ENCODE measurements around the gene IRF2BP1. TPM values are rescaled to one million over a fixed set of nuclear protein-coding genes. Genes with fewer than 3 reads are reported as not detected.
A peak's percentile ranks its signal among the peaks of the same experiment; 100 is the strongest.

Gene IRF2BP1
- total and polyA plus RNA-seq, 5 donors from 2014 or later: 4.5 to 21.2 (median 5.6) TPM

DNA sequence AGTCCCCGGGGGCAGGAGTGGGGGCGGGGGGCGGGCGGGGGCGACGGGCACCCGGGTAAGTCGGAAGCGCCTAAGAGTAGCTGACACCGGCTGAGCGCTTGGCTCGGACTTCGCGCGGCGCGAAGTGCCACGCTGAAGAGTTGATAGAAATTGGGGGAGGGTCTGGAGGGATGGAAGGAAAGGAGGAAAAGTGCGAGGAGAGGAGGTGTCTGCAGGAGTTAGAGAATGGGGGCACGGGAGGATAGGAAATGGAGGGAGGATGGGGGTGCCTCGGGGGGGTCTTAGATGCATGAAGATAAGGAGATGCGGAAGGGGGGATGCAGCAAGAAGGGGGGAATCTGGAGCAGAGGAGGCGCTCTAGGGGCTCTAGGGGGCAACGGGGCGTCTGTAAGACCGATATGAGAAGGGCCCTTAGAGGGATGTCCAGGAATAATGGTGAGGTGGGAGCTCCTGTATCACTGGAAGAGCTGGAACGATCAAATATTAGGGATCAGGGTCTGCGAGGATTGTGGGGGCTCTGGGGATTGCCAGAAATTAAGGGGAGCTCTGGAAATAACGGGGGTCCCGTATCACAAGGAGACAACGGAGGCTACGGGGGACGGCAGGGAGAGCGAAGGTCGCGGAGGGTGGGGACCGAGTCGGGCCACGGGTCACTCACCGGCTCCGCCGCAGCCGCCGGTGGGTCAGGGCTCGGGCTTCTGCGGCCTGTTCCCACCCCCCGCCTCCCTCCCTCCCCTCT, 16.1 kb upstream of the IRF2BP1 start, which contains the start of gene MYPOP:
Gene MYPOP (minus strand): TSS at position 702 of the 739 bp plus-strand sequence. CDS start 840 bp downstream, outside the sequence.
- ATAC-seq (ENCODE audit: low read depth in 2 of 2): no peak

GRCh38 chr19:45901432-45901911, 15.5 kb upstream of the IRF2BP1 start:
- DNase-seq (peak in 1 of 3 donors; percentile 41), ATAC-seq (ENCODE audit: low read depth in 2 of 2) (no peak)
- Histone ChIP-seq H3K9me3 (ENCODE audit: control insufficient read depth in 2 of 2, low read length in 2 of 2) (no peaks in the 10 kb centered on the region), H3K4me1 (ENCODE audit: control insufficient read depth, insufficient read depth, low read length, poor library complexity, severe bottlenecking) (peaks cover 27% of the 10 kb centered on the region), H3K27me3 (ENCODE audit: control insufficient read depth, insufficient read depth, low read length) (no peaks in the 10 kb centered on the region), H3K36me3 (ENCODE audit: control insufficient read depth, insufficient read depth, low read length) (peaks cover 10% of the 10 kb centered on the region), H3K4me3 (ENCODE audit: low read depth, low read length) (no peak overlapping the region), H3K27ac (ENCODE audit: insufficient read depth, low read length, poor library complexity, severe bottlenecking) (no peak overlapping the region)
- Mint-ChIP-seq H3K36me3 (peaks cover 10% of the 10 kb centered on the region), H3K4me3 (peak overlapping the region in 3 of 4 donors; percentile 61 to 96 (median 63)), H3K9me3 (peaks cover 0 to 4% (median 0%) of the 10 kb centered on the region in 7 donors), H3K27ac (peak overlapping the region in 1 of 3 donors; percentile 93), H3K27me3 (peaks cover 6% of the 10 kb centered on the region), H3K4me1 (peaks cover 0 to 34% (median 16%) of the 10 kb centered on the region in 4 donors)

More for the DNA sequence above, 16.1 kb upstream of the IRF2BP1 start, which contains the start of gene MYPOP:
- Histone ChIP-seq H3K27me3 (ENCODE audit: control insufficient read depth, insufficient read depth, low read length) (no peaks in the 10 kb centered on the region), H3K4me1 (ENCODE audit: control insufficient read depth, insufficient read depth, low read length, poor library complexity, severe bottlenecking) (peaks cover 27% of the 10 kb centered on the region), H3K36me3 (ENCODE audit: control insufficient read depth, insufficient read depth, low read length) (peaks cover 10% of the 10 kb centered on the region), H3K4me3 (ENCODE audit: low read depth, low read length) (peak within 1 kb of the TSS; percentile 79), H3K9me3 (ENCODE audit: control insufficient read depth in 2 of 2, low read length in 2 of 2) (no peaks in the 10 kb centered on the region), H3K27ac (ENCODE audit: insufficient read depth, low read length, poor library complexity, severe bottlenecking) (peak within 1 kb of the TSS; percentile 85)
- H3K4me3 Mint-ChIP-seq: peak within 1 kb of the TSS; percentile 93 to 97 (median 96)
- H3K4me1 Mint-ChIP-seq: peaks cover 0 to 34% (median 16%) of the 10 kb centered on the region in 4 donors
- peaks cover 11% of the 10 kb centered on the region for H3K27me3 Mint-ChIP-seq
- H3K36me3 Mint-ChIP-seq: peaks cover 10% of the 10 kb centered on the region
- DNase-seq: peak in 1 of 3 donors; percentile 17
- H3K9me3 Mint-ChIP-seq: peaks cover 0 to 4% (median 0%) of the 10 kb centered on the region in 7 donors
- H3K27ac Mint-ChIP-seq: peak within 1 kb of the TSS; percentile 88 to 94 (median 93)

DNA sequence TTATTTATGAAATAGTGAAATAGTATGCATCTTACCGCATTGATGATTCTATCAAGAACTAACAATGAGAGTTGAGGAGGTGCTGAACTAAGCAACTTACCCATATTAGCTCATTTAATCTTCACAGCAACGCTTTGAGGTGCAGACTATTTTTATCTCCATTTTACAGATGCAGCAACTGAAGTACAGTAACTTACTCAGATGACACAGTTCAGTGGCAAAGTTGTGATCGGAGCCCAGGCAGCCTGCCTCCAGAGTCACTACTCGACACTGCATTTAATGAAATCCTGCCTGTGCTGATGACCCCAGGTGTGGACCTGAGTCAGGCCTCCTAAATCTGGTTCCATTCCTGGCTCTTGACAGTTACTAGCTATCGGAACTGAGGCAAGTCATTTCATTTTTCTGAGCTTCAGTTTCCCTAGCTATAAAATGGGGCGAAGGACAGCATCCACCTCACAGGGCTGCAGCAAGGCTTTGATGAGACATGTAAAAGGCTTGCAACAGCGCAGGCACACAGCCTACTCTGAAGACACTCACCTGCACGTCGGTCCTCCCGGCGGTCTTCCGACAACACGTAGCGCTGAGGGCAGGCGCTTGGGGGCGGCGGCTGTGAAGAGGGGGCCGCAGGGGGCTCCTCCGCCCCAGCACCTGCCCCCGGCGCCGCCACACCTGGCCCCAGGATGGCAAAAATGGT, 14.9 kb upstream of the IRF2BP1 start:
- Mint-ChIP-seq H3K4me1 (peaks cover 0 to 34% (median 16%) of the 10 kb centered on the region in 4 donors), H3K27me3 (peaks cover 4% of the 10 kb centered on the region), H3K27ac (no peak overlapping the region), H3K36me3 (peaks cover 10% of the 10 kb centered on the region), H3K9me3 (peaks cover 0 to 3% (median 0%) of the 10 kb centered on the region in 7 donors), H3K4me3 (peak overlapping the region; percentile 62 to 75 (median 70))
- no peak for ATAC-seq (ENCODE audit: low read depth in 2 of 2)
- Histone ChIP-seq H3K9me3 (ENCODE audit: control insufficient read depth in 2 of 2, low read length in 2 of 2) (no peaks in the 10 kb centered on the region), H3K4me3 (ENCODE audit: low read depth, low read length) (peak overlapping the region; percentile 18), H3K27me3 (ENCODE audit: control insufficient read depth, insufficient read depth, low read length) (no peaks in the 10 kb centered on the region), H3K36me3 (ENCODE audit: control insufficient read depth, insufficient read depth, low read length) (peaks cover 10% of the 10 kb centered on the region), H3K4me1 (ENCODE audit: control insufficient read depth, insufficient read depth, low read length, poor library complexity, severe bottlenecking) (peaks cover 27% of the 10 kb centered on the region), H3K27ac (ENCODE audit: insufficient read depth, low read length, poor library complexity, severe bottlenecking) (no peak overlapping the region)
- no peak for DNase-seq

DNA sequence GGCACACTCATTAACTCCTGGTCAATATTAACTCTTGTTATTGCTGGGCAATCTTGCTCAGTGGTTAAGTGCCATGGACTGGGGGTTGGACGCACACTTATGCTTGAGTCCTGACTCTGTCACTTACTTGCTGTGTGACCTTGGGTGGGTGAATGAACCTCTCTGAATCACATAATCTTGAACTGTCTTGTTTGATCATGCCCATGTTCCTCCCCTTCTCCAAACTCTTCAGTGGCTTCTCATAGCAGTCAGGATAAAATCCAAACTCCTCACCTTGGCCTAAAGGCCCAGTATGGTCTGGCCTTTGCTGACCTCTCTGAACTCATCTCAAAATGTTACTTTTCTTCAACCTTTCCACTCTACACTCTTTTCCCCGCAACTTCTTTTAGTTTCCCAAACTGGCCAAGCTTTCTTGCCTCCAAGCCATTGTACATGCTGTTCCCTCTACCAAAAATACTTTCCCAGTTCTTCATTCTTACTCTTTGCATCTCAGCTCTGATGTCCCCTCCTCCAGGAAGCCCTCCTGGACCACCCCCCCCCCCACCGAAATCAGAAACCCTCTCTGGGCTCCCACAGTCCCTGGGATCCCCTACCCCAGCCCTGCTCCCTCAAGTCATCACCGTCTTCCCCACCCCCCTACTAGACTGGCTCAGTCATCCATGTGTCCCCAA, 14.1 kb upstream of the IRF2BP1 start:
- H3K36me3 Mint-ChIP-seq: peaks cover 17% of the 10 kb centered on the region
- peaks cover 0 to 35% (median 16%) of the 10 kb centered on the region in 4 donors for H3K4me1 Mint-ChIP-seq
- H3K27ac Mint-ChIP-seq: peak overlapping the region in 1 of 3 donors; percentile 23
- peaks cover 4% of the 10 kb centered on the region for H3K27me3 Mint-ChIP-seq
- no peaks in the 10 kb centered on the region for H3K9me3 ChIP-seq (ENCODE audit: control insufficient read depth in 2 of 2, low read length in 2 of 2)
- H3K27me3 ChIP-seq (ENCODE audit: control insufficient read depth, insufficient read depth, low read length): no peaks in the 10 kb centered on the region
- H3K27ac ChIP-seq (ENCODE audit: insufficient read depth, low read length, poor library complexity, severe bottlenecking): no peak overlapping the region
- H3K4me3 Mint-ChIP-seq: peak overlapping the region; percentile 35 to 71 (median 65)
- no peak overlapping the region for H3K4me3 ChIP-seq (ENCODE audit: low read depth, low read length)
- no peak for ATAC-seq (ENCODE audit: low read depth in 2 of 2)
- H3K36me3 ChIP-seq (ENCODE audit: control insufficient read depth, insufficient read depth, low read length): peaks cover 15% of the 10 kb centered on the region
- peaks cover 27% of the 10 kb centered on the region for H3K4me1 ChIP-seq (ENCODE audit: control insufficient read depth, insufficient read depth, low read length, poor library complexity, severe bottlenecking)
- no peak for DNase-seq
- H3K9me3 Mint-ChIP-seq: peaks cover 0 to 3% (median 0%) of the 10 kb centered on the region in 7 donors

GRCh38 chr19:45899253-45899652, 13.3 kb upstream of the IRF2BP1 start:
- Histone ChIP-seq H3K4me3 (ENCODE audit: low read depth, low read length) (no peak overlapping the region), H3K9me3 (ENCODE audit: control insufficient read depth in 2 of 2, low read length in 2 of 2) (no peaks in the 10 kb centered on the region), H3K4me1 (ENCODE audit: control insufficient read depth, insufficient read depth, low read length, poor library complexity, severe bottlenecking) (peaks cover 27% of the 10 kb centered on the region), H3K27me3 (ENCODE audit: control insufficient read depth, insufficient read depth, low read length) (no peaks in the 10 kb centered on the region), H3K36me3 (ENCODE audit: control insufficient read depth, insufficient read depth, low read length) (peaks cover 17% of the 10 kb centered on the region), H3K27ac (ENCODE audit: insufficient read depth, low read length, poor library complexity, severe bottlenecking) (no peak overlapping the region)
- Mint-ChIP-seq H3K4me1 (peaks cover 0 to 39% (median 16%) of the 10 kb centered on the region in 4 donors), H3K27ac (peak overlapping the region in 1 of 3 donors; percentile 35), H3K36me3 (peaks cover 20% of the 10 kb centered on the region), H3K27me3 (peaks cover 4% of the 10 kb centered on the region), H3K9me3 (peaks cover 0 to 3% (median 0%) of the 10 kb centered on the region in 7 donors), H3K4me3 (peak overlapping the region in 1 of 4 donors; percentile 19)
- no peak for DNase-seq
- no peak for ATAC-seq (ENCODE audit: low read depth in 2 of 2)

GRCh38 chr19:45897261-45897812, 11.4 kb upstream of the IRF2BP1 start:
- H3K4me1 Mint-ChIP-seq: peaks cover 0 to 31% (median 12%) of the 10 kb centered on the region in 4 donors
- H3K4me3 Mint-ChIP-seq: no peak overlapping the region
- H3K27me3 Mint-ChIP-seq: no peaks in the 10 kb centered on the region
- Histone ChIP-seq H3K36me3 (ENCODE audit: control insufficient read depth, insufficient read depth, low read length) (peaks cover 17% of the 10 kb centered on the region), H3K27ac (ENCODE audit: insufficient read depth, low read length, poor library complexity, severe bottlenecking) (no peak overlapping the region), H3K9me3 (ENCODE audit: control insufficient read depth in 2 of 2, low read length in 2 of 2) (no peaks in the 10 kb centered on the region), H3K27me3 (ENCODE audit: control insufficient read depth, insufficient read depth, low read length) (no peaks in the 10 kb centered on the region), H3K4me3 (ENCODE audit: low read depth, low read length) (no peak overlapping the region), H3K4me1 (ENCODE audit: control insufficient read depth, insufficient read depth, low read length, poor library complexity, severe bottlenecking) (peaks cover 19% of the 10 kb centered on the region)
- no peak for DNase-seq
- ATAC-seq (ENCODE audit: low read depth in 2 of 2): no peak
- H3K9me3 Mint-ChIP-seq: no peaks in the 10 kb centered on the region
- peaks cover 25% of the 10 kb centered on the region for H3K36me3 Mint-ChIP-seq
- no peak overlapping the region for H3K27ac Mint-ChIP-seq

Data from CD4-positive, CD25-positive, alpha-beta regulatory T cell (primary cell).